H1 (cell line): ENCODE data around the gene CCDC40. TPM values are rescaled to one million over a fixed set of nuclear protein-coding genes. Genes with fewer than 3 reads are reported as not detected.

Experiments
- BACH1 ChIP-seq: IDR thresholded peaks from 2 replicates; pipeline ENCODE4 v1.6.1; 2012; ENCODE audit warnings: low read length, improper control_type of control experiment
- KDM1A ChIP-seq: fragments of 200-600, 300-600 bp; sonication (generic); IDR thresholded peaks from 2 replicates; pipeline ENCODE4 v1.7.1; 2016; ENCODE audit warnings: mild to moderate bottlenecking, low read length, borderline replicate concordance
- KDM4A ChIP-seq: IDR thresholded peaks from one replicate; pipeline ENCODE4 v1.7.1; 2012; ENCODE audit warnings: low read depth, mild to moderate bottlenecking, moderate library complexity, low read length, inconsistent platforms; ENCODE audit not compliant: severe bottlenecking
- polyA plus RNA-seq, 7 experiments: library from polyadenylated mRNA; depleted of rRNA in 3 of 7; stranded (reverse) in 5 of 7; unstranded in 2 of 7; fragments of >200 nt in 5 of 7; fragments of 200-250 nt in 2 of 7; gene quantifications; 1 replicate in 5 of 7; 2 replicates in 1 of 7; 4 replicates in 1 of 7; pipeline versions ENCODE4 v1.2.1 to v1.2.3, GENCODE V29; 2011 to 2013; ENCODE audit warnings: missing spikeins in 2 of 7, mixed read lengths in 2 of 7
- total RNA-seq: library from RNA; stranded (reverse); fragmentation: NEBNext Ultra II Directional; extraction: Animal tissue kit (Norgen Biotek cat#: 25700); gene quantifications from 2 replicates; pipeline ENCODE4 v1.2.1, GENCODE V29; 2021
- TF ChIP-seq, protein P1 (sequence below): fragments of 300-600 bp; sonication (generic); IDR thresholded peaks from 2 replicates; pipeline ENCODE4 v1.7.1; 2012; ENCODE audit warnings: low read length, moderate library complexity, mild to moderate bottlenecking, inconsistent platforms; ENCODE audit not compliant: insufficient replicate concordance
- TF ChIP-seq, protein P2 (sequence below): IDR thresholded peaks from 2 replicates; pipeline ENCODE4 v1.6.1; 2012; ENCODE audit warnings: low read length, inconsistent platforms

CCDC40 gene
- total and polyA plus RNA-seq, 2 of the 8 experiments (the other 6 are each of a cell fraction or from before 2014, with no cell fraction given): 4.1 to 11.5 TPM

DNA sequence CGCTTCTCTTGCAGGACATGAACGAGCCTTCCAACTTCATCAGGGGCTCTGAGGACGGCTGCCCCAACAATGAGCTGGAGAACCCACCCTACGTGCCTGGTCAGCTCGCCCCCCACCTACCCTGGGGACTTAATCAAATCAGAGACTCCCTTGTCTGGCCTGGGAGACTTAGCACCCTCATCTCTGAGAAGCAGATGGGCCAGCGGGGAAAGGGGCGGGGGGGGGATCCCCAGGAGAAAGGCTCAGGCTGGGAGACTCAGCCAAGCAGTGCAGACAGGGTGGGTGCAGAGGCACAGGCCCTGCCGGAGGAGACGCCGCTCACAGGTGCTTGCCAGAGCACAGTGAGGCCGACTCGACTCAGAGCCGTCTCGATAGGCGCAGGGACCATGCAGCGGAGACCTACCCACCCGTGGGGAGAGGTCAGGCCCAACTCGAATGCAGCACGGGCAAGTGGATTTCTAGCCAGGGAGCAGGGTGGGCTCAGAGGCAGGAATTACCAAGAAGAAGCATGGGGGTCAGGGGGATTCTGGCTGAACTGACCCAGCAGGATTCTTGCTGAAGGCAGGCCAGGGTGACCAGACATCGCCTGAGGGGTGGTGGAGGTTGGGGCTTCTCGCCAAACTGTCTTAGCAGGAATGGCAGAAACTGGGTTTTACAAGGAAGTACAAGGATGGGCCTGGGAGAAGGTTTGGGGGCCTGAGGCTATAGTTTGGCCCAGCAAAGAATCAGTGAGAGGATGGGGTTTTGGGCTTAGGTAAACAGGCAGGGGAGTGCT lies 74.7 kb downstream of the CCDC40 start (continued):
- TF ChIP-seq, protein P1, sequence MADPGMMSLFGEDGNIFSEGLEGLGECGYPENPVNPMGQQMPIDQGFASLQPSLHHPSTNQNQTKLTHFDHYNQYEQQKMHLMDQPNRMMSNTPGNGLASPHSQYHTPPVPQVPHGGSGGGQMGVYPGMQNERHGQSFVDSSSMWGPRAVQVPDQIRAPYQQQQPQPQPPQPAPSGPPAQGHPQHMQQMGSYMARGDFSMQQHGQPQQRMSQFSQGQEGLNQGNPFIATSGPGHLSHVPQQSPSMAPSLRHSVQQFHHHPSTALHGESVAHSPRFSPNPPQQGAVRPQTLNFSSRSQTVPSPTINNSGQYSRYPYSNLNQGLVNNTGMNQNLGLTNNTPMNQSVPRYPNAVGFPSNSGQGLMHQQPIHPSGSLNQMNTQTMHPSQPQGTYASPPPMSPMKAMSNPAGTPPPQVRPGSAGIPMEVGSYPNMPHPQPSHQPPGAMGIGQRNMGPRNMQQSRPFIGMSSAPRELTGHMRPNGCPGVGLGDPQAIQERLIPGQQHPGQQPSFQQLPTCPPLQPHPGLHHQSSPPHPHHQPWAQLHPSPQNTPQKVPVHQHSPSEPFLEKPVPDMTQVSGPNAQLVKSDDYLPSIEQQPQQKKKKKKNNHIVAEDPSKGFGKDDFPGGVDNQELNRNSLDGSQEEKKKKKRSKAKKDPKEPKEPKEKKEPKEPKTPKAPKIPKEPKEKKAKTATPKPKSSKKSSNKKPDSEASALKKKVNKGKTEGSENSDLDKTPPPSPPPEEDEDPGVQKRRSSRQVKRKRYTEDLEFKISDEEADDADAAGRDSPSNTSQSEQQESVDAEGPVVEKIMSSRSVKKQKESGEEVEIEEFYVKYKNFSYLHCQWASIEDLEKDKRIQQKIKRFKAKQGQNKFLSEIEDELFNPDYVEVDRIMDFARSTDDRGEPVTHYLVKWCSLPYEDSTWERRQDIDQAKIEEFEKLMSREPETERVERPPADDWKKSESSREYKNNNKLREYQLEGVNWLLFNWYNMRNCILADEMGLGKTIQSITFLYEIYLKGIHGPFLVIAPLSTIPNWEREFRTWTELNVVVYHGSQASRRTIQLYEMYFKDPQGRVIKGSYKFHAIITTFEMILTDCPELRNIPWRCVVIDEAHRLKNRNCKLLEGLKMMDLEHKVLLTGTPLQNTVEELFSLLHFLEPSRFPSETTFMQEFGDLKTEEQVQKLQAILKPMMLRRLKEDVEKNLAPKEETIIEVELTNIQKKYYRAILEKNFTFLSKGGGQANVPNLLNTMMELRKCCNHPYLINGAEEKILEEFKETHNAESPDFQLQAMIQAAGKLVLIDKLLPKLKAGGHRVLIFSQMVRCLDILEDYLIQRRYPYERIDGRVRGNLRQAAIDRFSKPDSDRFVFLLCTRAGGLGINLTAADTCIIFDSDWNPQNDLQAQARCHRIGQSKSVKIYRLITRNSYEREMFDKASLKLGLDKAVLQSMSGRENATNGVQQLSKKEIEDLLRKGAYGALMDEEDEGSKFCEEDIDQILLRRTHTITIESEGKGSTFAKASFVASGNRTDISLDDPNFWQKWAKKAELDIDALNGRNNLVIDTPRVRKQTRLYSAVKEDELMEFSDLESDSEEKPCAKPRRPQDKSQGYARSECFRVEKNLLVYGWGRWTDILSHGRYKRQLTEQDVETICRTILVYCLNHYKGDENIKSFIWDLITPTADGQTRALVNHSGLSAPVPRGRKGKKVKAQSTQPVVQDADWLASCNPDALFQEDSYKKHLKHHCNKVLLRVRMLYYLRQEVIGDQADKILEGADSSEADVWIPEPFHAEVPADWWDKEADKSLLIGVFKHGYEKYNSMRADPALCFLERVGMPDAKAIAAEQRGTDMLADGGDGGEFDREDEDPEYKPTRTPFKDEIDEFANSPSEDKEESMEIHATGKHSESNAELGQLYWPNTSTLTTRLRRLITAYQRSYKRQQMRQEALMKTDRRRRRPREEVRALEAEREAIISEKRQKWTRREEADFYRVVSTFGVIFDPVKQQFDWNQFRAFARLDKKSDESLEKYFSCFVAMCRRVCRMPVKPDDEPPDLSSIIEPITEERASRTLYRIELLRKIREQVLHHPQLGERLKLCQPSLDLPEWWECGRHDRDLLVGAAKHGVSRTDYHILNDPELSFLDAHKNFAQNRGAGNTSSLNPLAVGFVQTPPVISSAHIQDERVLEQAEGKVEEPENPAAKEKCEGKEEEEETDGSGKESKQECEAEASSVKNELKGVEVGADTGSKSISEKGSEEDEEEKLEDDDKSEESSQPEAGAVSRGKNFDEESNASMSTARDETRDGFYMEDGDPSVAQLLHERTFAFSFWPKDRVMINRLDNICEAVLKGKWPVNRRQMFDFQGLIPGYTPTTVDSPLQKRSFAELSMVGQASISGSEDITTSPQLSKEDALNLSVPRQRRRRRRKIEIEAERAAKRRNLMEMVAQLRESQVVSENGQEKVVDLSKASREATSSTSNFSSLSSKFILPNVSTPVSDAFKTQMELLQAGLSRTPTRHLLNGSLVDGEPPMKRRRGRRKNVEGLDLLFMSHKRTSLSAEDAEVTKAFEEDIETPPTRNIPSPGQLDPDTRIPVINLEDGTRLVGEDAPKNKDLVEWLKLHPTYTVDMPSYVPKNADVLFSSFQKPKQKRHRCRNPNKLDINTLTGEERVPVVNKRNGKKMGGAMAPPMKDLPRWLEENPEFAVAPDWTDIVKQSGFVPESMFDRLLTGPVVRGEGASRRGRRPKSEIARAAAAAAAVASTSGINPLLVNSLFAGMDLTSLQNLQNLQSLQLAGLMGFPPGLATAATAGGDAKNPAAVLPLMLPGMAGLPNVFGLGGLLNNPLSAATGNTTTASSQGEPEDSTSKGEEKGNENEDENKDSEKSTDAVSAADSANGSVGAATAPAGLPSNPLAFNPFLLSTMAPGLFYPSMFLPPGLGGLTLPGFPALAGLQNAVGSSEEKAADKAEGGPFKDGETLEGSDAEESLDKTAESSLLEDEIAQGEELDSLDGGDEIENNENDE: no peak
- TF ChIP-seq KDM4A (no peak), KDM1A (no peak), BACH1 (no peak)
- TF ChIP-seq, protein P2, sequence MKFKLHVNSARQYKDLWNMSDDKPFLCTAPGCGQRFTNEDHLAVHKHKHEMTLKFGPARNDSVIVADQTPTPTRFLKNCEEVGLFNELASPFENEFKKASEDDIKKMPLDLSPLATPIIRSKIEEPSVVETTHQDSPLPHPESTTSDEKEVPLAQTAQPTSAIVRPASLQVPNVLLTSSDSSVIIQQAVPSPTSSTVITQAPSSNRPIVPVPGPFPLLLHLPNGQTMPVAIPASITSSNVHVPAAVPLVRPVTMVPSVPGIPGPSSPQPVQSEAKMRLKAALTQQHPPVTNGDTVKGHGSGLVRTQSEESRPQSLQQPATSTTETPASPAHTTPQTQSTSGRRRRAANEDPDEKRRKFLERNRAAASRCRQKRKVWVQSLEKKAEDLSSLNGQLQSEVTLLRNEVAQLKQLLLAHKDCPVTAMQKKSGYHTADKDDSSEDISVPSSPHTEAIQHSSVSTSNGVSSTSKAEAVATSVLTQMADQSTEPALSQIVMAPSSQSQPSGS: no peak
